Measurements from ENCODE around the gene HOXC6. TPM values are rescaled to one million over a fixed set of nuclear protein-coding genes. Genes with fewer than 3 reads are reported as not detected.

The HOXC6 gene
- polyA plus RNA-seq, 4 donors = 1.5 to 10.4 (median 1.9) TPM; not detected in 1

DNA sequence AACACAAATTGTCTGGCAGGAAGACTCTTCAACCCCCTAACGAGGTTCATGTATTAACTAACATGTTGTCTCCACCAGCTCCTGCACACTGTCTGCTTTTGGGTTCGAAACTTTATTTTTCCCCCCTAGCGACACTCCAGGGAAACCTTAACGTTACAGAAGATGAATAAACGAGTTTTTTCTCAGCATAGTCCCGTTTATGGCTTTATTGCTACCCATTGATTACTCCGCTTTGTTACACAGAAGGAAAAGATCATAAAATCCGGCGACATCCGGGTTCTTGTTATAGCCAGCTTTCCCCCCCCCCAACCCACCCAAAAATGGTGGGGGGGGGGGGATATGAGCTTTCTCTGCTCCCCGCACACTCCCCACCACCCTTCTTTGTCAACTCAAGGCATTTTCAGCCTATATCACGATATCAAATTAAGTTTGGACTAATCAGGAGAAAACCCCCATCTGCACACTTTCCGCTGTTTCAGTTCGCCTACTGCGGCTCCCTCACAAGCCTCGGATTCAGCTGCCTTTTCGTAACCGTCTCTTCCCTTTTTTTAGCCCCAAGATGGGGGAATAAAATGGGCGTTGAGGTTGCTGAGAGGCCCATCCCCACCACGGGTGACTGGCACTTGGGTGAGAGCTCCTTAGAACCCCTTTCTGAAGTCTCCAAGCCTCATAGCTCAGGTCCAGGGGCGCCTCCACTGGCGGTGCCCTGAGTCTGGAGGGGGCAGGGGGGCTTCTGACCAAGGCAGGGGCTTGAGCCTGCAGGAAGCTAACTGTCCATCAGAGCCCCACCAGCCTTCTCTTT is 1.4 kb upstream of the HOXC6 start:
- Histone ChIP-seq H3K27ac (ENCODE audit: low read depth in 1 of 3, low read length in 2 of 3) (peak overlapping the region in 2 of 3 donors; percentile 16 to 68), H3K4me1 (ENCODE audit: control insufficient read depth in 3 of 3, insufficient read depth in 2 of 3, low read depth in 1 of 3, low read length in 2 of 3) (peaks cover 0 to 40% (median 4%) of the 10 kb centered on the region in 3 donors), H3K27me3 (ENCODE audit: control insufficient read depth in 3 of 3, insufficient read depth in 3 of 3, low read length in 3 of 3) (peaks cover 10 to 95% (median 43%) of the 10 kb centered on the region in 3 donors), H3K36me3 (ENCODE audit: control insufficient read depth in 3 of 3, insufficient read depth in 2 of 3, low read depth in 1 of 3, low read length in 3 of 3) (peaks cover 0 to 10% (median 0%) of the 10 kb centered on the region in 3 donors), H3K9me3 (ENCODE audit: control insufficient read depth in 2 of 2, insufficient read depth in 1 of 2, low read depth in 1 of 2, low read length in 1 of 2) (no peaks in the 10 kb centered on the region), H3K4me3 (ENCODE audit: low read depth in 1 of 3, low read length in 3 of 3) (no peak overlapping the region)
- WGBS, 3 donors = 6 to 26% (median 13%) methylated on average over 22 of the region's 22 CpGs
- DNase-seq = peak in 1 of 2 donors; percentile 67
- FAIRE-seq = no peak

DNA sequence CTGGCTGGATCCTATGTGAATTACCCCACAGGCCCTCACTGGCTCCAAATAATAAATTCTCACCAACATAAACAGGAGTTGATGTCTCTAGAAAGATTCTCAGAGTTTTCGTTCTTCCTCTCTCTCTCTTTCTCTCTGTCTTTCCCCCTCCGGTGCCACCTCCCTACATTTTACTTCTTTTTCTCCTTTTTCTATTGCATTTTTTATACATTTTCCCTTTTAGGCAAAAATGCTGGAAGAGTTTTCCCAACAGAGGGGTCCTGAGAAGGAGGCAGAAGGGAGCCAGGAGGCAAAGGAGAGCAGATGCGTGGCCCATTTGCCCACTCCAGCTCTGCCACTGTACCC is 826 bp upstream of the HOXC6 start:
- DNase-seq (no peak), FAIRE-seq (no peak)
- Histone ChIP-seq H3K27ac (ENCODE audit: low read depth in 1 of 3, low read length in 2 of 3) (peak overlapping the region in 2 of 3 donors; percentile 16 to 68), H3K27me3 (ENCODE audit: control insufficient read depth in 3 of 3, insufficient read depth in 3 of 3, low read length in 3 of 3) (peaks cover 10 to 97% (median 47%) of the 10 kb centered on the region in 3 donors), H3K4me1 (ENCODE audit: control insufficient read depth in 3 of 3, insufficient read depth in 2 of 3, low read depth in 1 of 3, low read length in 2 of 3) (peaks cover 0 to 40% (median 4%) of the 10 kb centered on the region in 3 donors), H3K36me3 (ENCODE audit: control insufficient read depth in 3 of 3, insufficient read depth in 2 of 3, low read depth in 1 of 3, low read length in 3 of 3) (peaks cover 0 to 10% (median 0%) of the 10 kb centered on the region in 3 donors), H3K9me3 (ENCODE audit: control insufficient read depth in 2 of 2, insufficient read depth in 1 of 2, low read depth in 1 of 2, low read length in 1 of 2) (no peaks in the 10 kb centered on the region), H3K4me3 (ENCODE audit: low read depth in 1 of 3, low read length in 3 of 3) (no peak overlapping the region)
- WGBS, 3 donors = 55 to 68% (median 61%) methylated on average over 3 of the region's 3 CpGs

DNA sequence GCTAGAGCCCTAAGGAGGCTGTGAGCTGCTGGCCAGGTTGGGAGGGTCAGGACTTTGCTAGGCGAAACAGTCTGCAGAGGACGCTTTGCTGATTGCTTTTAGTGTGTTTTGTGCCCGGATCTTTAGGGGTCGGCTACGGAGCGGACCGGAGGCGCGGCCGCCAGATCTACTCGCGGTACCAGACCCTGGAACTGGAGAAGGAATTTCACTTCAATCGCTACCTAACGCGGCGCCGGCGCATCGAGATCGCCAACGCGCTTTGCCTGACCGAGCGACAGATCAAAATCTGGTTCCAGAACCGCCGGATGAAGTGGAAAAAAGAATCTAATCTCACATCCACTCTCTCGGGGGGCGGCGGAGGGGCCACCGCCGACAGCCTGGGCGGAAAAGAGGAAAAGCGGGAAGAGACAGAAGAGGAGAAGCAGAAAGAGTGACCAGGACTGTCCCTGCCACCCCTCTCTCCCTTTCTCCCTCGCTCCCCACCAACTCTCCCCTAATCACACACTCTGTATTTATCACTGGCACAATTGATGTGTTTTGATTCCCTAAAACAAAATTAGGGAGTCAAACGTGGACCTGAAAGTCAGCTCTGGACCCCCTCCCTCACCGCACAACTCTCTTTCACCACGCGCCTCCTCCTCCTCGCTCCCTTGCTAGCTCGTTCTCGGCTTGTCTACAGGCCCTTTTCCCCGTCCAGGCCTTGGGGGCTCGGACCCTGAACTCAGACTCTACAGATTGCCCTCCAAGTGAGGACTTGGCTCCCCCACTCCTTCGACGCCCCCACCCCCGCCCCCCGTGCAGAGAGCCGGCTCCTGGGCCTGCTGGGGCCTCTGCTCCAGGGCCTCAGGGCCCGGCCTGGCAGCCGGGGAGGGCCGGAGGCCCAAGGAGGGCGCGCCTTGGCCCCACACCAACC is 1.5 kb downstream of the HOXC6 start:
- WGBS, 3 donors = 32 to 46% (median 32%) methylated on average over 46 to 53 of the region's 53 CpGs
- DNase-seq = no peak
- peaks cover 16 to 98% (median 40%) of the 10 kb centered on the region in 3 donors for H3K27me3 ChIP-seq (ENCODE audit: control insufficient read depth in 3 of 3, insufficient read depth in 3 of 3, low read length in 3 of 3)
- no peaks in the 10 kb centered on the region for H3K9me3 ChIP-seq (ENCODE audit: control insufficient read depth in 2 of 2, insufficient read depth in 1 of 2, low read depth in 1 of 2, low read length in 1 of 2)
- H3K4me3 ChIP-seq (ENCODE audit: low read depth in 1 of 3, low read length in 3 of 3) = peak overlapping the region in 1 of 3 donors; percentile 21
- peak overlapping the region in 2 of 3 donors; percentile 21 to 36 for H3K27ac ChIP-seq (ENCODE audit: low read depth in 1 of 3, low read length in 2 of 3)
- no peak for FAIRE-seq
- H3K36me3 ChIP-seq (ENCODE audit: control insufficient read depth in 3 of 3, insufficient read depth in 2 of 3, low read depth in 1 of 3, low read length in 3 of 3) = peaks cover 0 to 14% (median 0%) of the 10 kb centered on the region in 3 donors
- H3K4me1 ChIP-seq (ENCODE audit: control insufficient read depth in 3 of 3, insufficient read depth in 2 of 3, low read depth in 1 of 3, low read length in 2 of 3) = peaks cover 0 to 59% (median 4%) of the 10 kb centered on the region in 3 donors

DNA sequence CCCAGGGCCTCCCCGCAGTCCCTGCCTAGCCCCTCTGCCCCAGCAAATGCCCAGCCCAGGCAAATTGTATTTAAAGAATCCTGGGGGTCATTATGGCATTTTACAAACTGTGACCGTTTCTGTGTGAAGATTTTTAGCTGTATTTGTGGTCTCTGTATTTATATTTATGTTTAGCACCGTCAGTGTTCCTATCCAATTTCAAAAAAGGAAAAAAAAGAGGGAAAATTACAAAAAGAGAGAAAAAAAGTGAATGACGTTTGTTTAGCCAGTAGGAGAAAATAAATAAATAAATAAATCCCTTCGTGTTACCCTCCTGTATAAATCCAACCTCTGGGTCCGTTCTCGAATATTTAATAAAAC is 2.2 kb downstream of the HOXC6 start:
- Histone ChIP-seq H3K4me3 (ENCODE audit: low read depth in 1 of 3, low read length in 3 of 3) (no peak overlapping the region), H3K27ac (ENCODE audit: low read depth in 1 of 3, low read length in 2 of 3) (peak overlapping the region in 1 of 3 donors; percentile 58), H3K27me3 (ENCODE audit: control insufficient read depth in 3 of 3, insufficient read depth in 3 of 3, low read length in 3 of 3) (peaks cover 17 to 98% (median 41%) of the 10 kb centered on the region in 3 donors), H3K9me3 (ENCODE audit: control insufficient read depth in 2 of 2, insufficient read depth in 1 of 2, low read depth in 1 of 2, low read length in 1 of 2) (no peaks in the 10 kb centered on the region), H3K4me1 (ENCODE audit: control insufficient read depth in 3 of 3, insufficient read depth in 2 of 3, low read depth in 1 of 3, low read length in 2 of 3) (peaks cover 0 to 56% (median 4%) of the 10 kb centered on the region in 3 donors), H3K36me3 (ENCODE audit: control insufficient read depth in 3 of 3, insufficient read depth in 2 of 3, low read depth in 1 of 3, low read length in 3 of 3) (peaks cover 0 to 17% (median 0%) of the 10 kb centered on the region in 3 donors)
- FAIRE-seq (no peak), DNase-seq (no peak)
- 48 to 52% (median 50%) methylated on average over 7 of the region's 7 CpGs for WGBS, 3 donors

DNA sequence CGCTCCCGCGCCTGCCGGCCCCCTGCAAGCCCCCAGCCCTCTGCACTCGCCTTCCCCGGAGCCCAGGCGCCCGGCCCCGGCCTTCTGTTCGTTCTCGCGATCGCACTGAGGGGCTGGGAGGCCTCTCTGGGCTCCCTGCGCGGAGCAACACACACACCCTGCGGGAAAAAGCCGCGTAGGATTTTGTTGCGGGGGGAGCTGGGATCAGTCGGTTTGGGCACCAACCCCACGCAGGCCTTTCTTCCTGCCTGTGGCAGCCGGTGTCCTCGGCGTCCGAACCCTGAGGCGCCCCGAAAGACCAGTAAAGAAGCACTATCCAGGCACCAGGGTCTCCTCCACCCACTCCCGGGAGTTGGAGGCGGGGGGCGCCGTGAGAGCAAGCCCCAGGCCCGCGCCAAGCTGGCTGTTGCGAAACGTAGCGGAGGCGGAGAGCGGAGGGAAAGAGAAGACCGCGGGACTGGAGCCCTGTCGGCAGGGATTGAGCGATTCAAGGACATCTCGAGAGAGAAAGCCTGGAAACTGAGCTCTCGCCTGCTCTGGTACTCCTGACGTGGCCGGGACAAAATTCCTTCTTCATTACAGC is 2.7 kb downstream of the HOXC6 start:
- Histone ChIP-seq H3K36me3 (ENCODE audit: control insufficient read depth in 3 of 3, insufficient read depth in 2 of 3, low read depth in 1 of 3, low read length in 3 of 3) (peaks cover 0 to 19% (median 0%) of the 10 kb centered on the region in 3 donors), H3K27ac (ENCODE audit: low read depth in 1 of 3, low read length in 2 of 3) (peak overlapping the region in 2 of 3 donors; percentile 58 to 68), H3K4me3 (ENCODE audit: low read depth in 1 of 3, low read length in 3 of 3) (no peak overlapping the region), H3K27me3 (ENCODE audit: control insufficient read depth in 3 of 3, insufficient read depth in 3 of 3, low read length in 3 of 3) (peaks cover 19 to 98% (median 39%) of the 10 kb centered on the region in 3 donors), H3K9me3 (ENCODE audit: control insufficient read depth in 2 of 2, insufficient read depth in 1 of 2, low read depth in 1 of 2, low read length in 1 of 2) (no peaks in the 10 kb centered on the region), H3K4me1 (ENCODE audit: control insufficient read depth in 3 of 3, insufficient read depth in 2 of 3, low read depth in 1 of 3, low read length in 2 of 3) (peaks cover 0 to 51% (median 4%) of the 10 kb centered on the region in 3 donors)
- FAIRE-seq (no peak), DNase-seq (no peak)
- WGBS, 3 donors = 38 to 64% (median 49%) methylated on average over 44 to 46 of the region's 46 CpGs

DNA sequence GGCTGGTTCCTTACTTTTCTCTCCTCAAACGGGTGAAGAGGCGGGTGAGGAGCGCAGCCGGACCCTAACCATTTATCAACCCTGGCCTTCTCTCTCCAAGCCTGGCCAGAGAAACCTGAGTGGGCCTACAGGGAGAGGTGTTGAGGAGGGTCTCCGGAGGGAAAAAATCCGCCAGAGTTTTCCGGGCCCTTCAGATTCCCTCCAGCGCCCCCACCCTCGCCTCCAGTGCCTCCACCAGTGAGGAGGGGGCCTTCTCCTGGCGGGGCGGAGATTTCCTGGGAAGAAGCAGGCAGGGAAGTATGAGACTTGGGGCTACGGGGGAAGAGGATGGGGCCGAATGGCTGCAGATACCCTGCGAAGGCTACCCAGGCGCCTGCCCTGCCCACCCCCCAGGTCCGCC is 3.2 kb downstream of the HOXC6 start:
- peaks cover 19 to 98% (median 36%) of the 10 kb centered on the region in 3 donors for H3K27me3 ChIP-seq (ENCODE audit: control insufficient read depth in 3 of 3, insufficient read depth in 3 of 3, low read length in 3 of 3)
- peaks cover 0 to 19% (median 0%) of the 10 kb centered on the region in 3 donors for H3K36me3 ChIP-seq (ENCODE audit: control insufficient read depth in 3 of 3, insufficient read depth in 2 of 3, low read depth in 1 of 3, low read length in 3 of 3)
- 61 to 76% (median 63%) methylated on average over 16 of the region's 16 CpGs for WGBS, 3 donors
- H3K9me3 ChIP-seq (ENCODE audit: control insufficient read depth in 2 of 2, insufficient read depth in 1 of 2, low read depth in 1 of 2, low read length in 1 of 2) = no peaks in the 10 kb centered on the region
- H3K4me1 ChIP-seq (ENCODE audit: control insufficient read depth in 3 of 3, insufficient read depth in 2 of 3, low read depth in 1 of 3, low read length in 2 of 3) = peaks cover 0 to 46% (median 4%) of the 10 kb centered on the region in 3 donors
- FAIRE-seq = no peak
- no peak for DNase-seq
- peak overlapping the region in 2 of 3 donors; percentile 58 to 66 for H3K27ac ChIP-seq (ENCODE audit: low read depth in 1 of 3, low read length in 2 of 3)
- no peak overlapping the region for H3K4me3 ChIP-seq (ENCODE audit: low read depth in 1 of 3, low read length in 3 of 3)

DNA sequence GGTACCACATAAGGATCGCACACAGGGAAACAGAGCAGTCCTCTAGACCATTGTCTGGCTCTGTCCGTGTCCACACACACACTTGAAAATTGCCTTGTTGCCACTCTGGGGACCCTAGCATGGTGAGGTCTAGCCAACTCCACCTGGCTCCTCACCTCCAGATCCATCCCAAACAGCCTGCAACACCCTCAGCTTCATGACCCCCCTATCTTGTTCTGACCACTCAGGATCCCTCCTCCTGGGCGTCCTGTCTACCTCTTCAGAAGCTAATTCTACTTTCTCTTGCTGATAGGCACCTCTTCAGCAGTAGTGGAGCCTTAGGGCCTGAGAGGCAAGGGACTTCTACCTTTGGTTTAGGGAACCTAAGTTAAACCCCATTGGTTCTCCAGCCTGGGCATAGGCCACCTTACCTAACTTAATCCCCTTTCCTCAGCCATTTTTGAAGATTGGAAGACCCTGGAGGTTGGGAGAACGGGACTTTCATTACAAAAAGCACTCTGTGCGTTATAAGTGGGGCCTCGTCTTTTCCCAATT is 3.9 kb downstream of the HOXC6 start:
- FAIRE-seq (no peak), DNase-seq (no peak)
- Histone ChIP-seq H3K9me3 (ENCODE audit: control insufficient read depth in 2 of 2, insufficient read depth in 1 of 2, low read depth in 1 of 2, low read length in 1 of 2) (no peaks in the 10 kb centered on the region), H3K4me1 (ENCODE audit: control insufficient read depth in 3 of 3, insufficient read depth in 2 of 3, low read depth in 1 of 3, low read length in 2 of 3) (peaks cover 0 to 39% (median 0%) of the 10 kb centered on the region in 3 donors), H3K4me3 (ENCODE audit: low read depth in 1 of 3, low read length in 3 of 3) (no peak overlapping the region), H3K36me3 (ENCODE audit: control insufficient read depth in 3 of 3, insufficient read depth in 2 of 3, low read depth in 1 of 3, low read length in 3 of 3) (peaks cover 0 to 22% (median 0%) of the 10 kb centered on the region in 3 donors), H3K27me3 (ENCODE audit: control insufficient read depth in 3 of 3, insufficient read depth in 3 of 3, low read length in 3 of 3) (peaks cover 19 to 98% (median 34%) of the 10 kb centered on the region in 3 donors), H3K27ac (ENCODE audit: low read depth in 1 of 3, low read length in 2 of 3) (no peak overlapping the region)
- WGBS, 3 donors = 32 to 41% (median 35%) methylated on average over 6 of the region's 6 CpGs
